Thyroid gland (tissue), 4 donors: ENCODE results near the gene CHI3L1.

Experiments used
- POLR2A ChIP-seq, 2 donors: fragments of 450-650 bp; IDR thresholded peaks; one replicate each; pipeline ENCODE4 v1.6.1; 2017; ENCODE audit warnings: antibody characterized with exemption in 2 of 2, mild to moderate bottlenecking in 2 of 2, moderate library complexity in 1 of 2
- TF ChIP-seq, protein P1 (sequence below), 6 experiments: fragments of 200-600 bp in 3 of 6; fragments of 450-650 bp in 3 of 6; sonication (generic) in 3 of 6; IDR thresholded peaks; one replicate each; pipeline ENCODE4 v1.5.1; 2016 to 2019; ENCODE audit warnings: antibody characterized with exemption in 6 of 6, mild to moderate bottlenecking in 2 of 6, inconsistent platforms in 1 of 6, moderate library complexity in 1 of 6

DNA sequence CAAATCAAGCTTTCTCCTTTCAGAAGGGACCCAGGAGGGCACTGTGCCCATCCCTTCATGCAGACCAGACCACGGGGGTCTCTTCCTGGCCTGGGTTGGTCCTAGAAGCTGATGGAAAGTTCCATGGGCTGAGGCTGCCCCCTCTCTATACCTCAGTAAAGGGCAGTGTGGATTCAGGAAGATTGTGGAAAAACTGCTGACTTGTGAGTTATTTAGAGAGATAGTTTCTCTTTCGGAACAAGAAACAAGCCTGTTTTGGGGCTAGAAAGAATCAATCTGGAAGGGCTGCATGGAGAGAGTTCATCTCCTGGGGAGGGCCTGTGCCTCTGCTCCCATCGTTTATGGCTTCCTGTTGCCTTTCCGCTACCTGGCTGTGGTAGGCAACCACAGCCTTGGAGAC lies 42.2 kb upstream of the CHI3L1 start:
- TF ChIP-seq, protein P1, sequence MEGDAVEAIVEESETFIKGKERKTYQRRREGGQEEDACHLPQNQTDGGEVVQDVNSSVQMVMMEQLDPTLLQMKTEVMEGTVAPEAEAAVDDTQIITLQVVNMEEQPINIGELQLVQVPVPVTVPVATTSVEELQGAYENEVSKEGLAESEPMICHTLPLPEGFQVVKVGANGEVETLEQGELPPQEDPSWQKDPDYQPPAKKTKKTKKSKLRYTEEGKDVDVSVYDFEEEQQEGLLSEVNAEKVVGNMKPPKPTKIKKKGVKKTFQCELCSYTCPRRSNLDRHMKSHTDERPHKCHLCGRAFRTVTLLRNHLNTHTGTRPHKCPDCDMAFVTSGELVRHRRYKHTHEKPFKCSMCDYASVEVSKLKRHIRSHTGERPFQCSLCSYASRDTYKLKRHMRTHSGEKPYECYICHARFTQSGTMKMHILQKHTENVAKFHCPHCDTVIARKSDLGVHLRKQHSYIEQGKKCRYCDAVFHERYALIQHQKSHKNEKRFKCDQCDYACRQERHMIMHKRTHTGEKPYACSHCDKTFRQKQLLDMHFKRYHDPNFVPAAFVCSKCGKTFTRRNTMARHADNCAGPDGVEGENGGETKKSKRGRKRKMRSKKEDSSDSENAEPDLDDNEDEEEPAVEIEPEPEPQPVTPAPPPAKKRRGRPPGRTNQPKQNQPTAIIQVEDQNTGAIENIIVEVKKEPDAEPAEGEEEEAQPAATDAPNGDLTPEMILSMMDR (IDR thresholded peaks at IDR 0.05): no peak
- TF ChIP-seq POLR2A (IDR thresholded peaks at IDR 0.05): no peak
